NCI-H2196 (cell line): Measurements from ENCODE around the gene GALNT9.
A peak's percentile ranks its signal among the peaks of the same experiment; 100 is the strongest.

Experiments used
- DNase-seq: peaks from one replicate; lab custom pipeline; 2025; ENCODE audit not compliant: unreplicated experiment; lab: John Stamatoyannopoulos, UW

The GALNT9 gene

GRCh38 chr12:132282031-132282949, 47.1 kb downstream of the GALNT9 start:
- no peak for DNase-seq

- DNase-seq: no peak
These were observed 48.4 kb downstream of the GALNT9 start for GRCh38 chr12:132281038-132281437.

GRCh38 chr12:132280406-132280805, 49.0 kb downstream of the GALNT9 start:
- DNase-seq: no peak

GRCh38 chr12:132279930-132280329, 49.5 kb downstream of the GALNT9 start:
- DNase-seq: no peak

- DNase-seq: no peak
These were observed 50.1 kb downstream of the GALNT9 start for GRCh38 chr12:132279184-132279889.

- DNase-seq: no peak
These were observed 50.8 kb downstream of the GALNT9 start for GRCh38 chr12:132278401-132279183.

- no peak for DNase-seq
These were observed 51.4 kb downstream of the GALNT9 start for GRCh38 chr12:132277949-132278348.

GRCh38 chr12:132277374-132277941, 51.9 kb downstream of the GALNT9 start:
- no peak for DNase-seq

- no peak for DNase-seq
These were observed 52.5 kb downstream of the GALNT9 start for GRCh38 chr12:132276827-132277373.

- no peak for DNase-seq
These were observed 53.1 kb downstream of the GALNT9 start for GRCh38 chr12:132276066-132276826.

GRCh38 chr12:132275631-132276030, 53.8 kb downstream of the GALNT9 start:
- DNase-seq: no peak

- DNase-seq: peak; percentile 67
These were observed 54.3 kb downstream of the GALNT9 start for GRCh38 chr12:132275110-132275531.

- no peak for DNase-seq
These were observed 55.4 kb downstream of the GALNT9 start for GRCh38 chr12:132273992-132274334.

- DNase-seq: no peak
These were observed 56.7 kb downstream of the GALNT9 start for GRCh38 chr12:132272711-132273110.

GRCh38 chr12:132271755-132272092, 57.7 kb downstream of the GALNT9 start:
- DNase-seq: no peak

- DNase-seq: no peak
These were observed 58.2 kb downstream of the GALNT9 start for GRCh38 chr12:132270969-132271754.

GRCh38 chr12:132270516-132270915, 58.9 kb downstream of the GALNT9 start:
- no peak for DNase-seq

- no peak for DNase-seq
These were observed 60.0 kb downstream of the GALNT9 start for GRCh38 chr12:132269271-132269968.

GRCh38 chr12:132268674-132269073, 60.7 kb downstream of the GALNT9 start:
- DNase-seq: no peak
